GM21528 (cell line): ENCODE results near the gene NTSR1.
A peak's percentile ranks its signal among the peaks of the same experiment; 100 is the strongest.

Source experiments
- ATAC-seq: cut with Tn5 transposase; IDR thresholded peaks from one replicate; pipeline ENCODE4 v1.9.1; 2021; ENCODE audit warnings: mild to moderate bottlenecking, moderate library complexity; ENCODE audit not compliant: unreplicated experiment, low FRiP score

The NTSR1 gene

GRCh38 chr20:62736407-62737071 is 27.9 kb downstream of the NTSR1 start:
- ATAC-seq = no peak

- ATAC-seq = no peak
These were observed 28.7 kb downstream of the NTSR1 start for GRCh38 chr20:62737271-62737811.

DNA sequence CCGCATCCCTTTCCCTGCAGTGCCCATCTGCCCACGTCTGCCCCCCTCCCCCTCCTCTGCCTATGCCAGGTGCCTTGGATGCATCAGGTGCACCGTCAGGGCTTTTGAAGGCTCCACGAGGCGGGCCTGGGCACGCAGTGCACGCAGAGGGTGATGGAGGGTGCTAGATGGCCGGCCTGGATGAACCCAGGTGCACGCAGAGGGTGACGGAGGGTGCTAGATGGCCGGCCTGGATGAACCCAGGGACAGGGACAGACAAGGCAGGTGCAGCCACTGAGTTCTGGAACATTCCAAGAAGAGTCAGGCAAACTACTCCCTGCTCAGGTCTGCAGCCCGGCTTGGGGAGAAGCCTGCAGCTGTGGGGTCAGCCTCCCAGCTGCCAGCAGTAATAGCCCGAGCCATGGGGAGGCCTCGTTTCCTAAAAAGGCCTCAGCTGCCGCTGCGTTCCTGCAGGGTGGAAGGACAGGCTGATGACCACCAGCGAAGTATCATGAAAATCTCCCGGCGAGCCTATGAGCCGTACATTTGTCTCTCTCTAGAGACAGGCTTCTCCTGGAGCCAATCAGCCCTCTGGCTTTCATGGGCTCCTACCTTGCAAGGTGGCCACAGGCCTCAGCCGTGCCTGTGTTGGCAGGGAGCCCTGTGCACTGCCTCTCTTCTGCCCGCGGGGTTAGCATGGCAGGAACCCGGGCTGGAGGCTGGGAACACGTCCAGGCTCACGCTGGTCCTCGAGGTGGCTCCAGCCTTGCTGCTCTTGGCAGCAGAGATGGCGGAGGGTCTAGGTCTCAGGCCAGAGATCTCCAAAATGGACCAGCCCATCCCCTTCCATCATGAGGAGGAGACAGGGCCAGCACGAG is 29.6 kb downstream of the NTSR1 start:
- no peak for ATAC-seq

GRCh38 chr20:62739067-62739466 is 30.4 kb downstream of the NTSR1 start:
- no peak for ATAC-seq

- ATAC-seq = peak; percentile 25
These were observed 31.1 kb downstream of the NTSR1 start for GRCh38 chr20:62739581-62740285.

GRCh38 chr20:62740286-62741141 is 31.9 kb downstream of the NTSR1 start:
- ATAC-seq = peak; percentile 66

GRCh38 chr20:62741191-62741691 is 32.6 kb downstream of the NTSR1 start:
- no peak for ATAC-seq

- no peak for ATAC-seq
These were observed 33.3 kb downstream of the NTSR1 start for GRCh38 chr20:62741701-62742491.

- no peak for ATAC-seq
These were observed 33.9 kb downstream of the NTSR1 start for GRCh38 chr20:62742550-62742949.

DNA sequence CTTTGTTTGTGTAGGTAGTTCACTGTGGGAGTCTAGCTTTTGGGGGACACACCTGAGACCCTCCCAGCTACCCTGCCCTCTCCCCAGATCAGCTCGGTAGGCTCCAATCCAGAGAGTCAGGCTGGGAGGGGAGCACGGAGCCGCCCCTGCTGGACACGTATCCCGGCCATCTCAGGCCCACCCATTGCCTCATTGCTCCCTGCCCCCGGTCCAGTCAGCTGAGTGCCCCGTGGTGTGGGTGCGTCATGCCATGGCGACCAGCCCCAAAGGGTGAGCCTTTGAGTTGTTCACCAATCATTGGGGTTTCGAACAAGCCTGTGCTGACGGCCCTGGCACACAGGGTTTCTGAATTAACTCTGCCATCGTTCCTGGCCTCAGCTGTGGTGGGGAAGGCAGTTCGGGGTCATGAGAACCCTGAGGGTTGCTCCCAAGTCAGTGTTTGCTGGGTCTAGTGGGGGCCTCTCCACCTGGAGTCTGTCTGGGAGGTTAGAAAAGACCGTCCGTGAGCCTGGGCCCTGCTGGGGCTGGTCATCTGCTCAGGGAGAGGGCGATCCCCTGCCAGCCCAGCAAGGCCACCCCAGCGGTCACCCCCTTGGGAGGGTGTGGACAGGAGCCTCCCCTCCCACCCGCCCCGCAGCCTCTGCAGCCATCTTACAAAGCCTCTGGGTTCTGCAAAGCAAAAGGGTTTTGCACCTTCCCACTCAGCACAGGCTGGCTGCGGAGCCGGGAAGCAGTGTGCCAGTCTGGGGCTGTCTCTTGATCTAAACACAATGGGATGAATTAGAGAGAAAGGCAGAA is 34.5 kb downstream of the NTSR1 start:
- ATAC-seq = no peak

GRCh38 chr20:62743777-62744317 is 35.2 kb downstream of the NTSR1 start:
- no peak for ATAC-seq

DNA sequence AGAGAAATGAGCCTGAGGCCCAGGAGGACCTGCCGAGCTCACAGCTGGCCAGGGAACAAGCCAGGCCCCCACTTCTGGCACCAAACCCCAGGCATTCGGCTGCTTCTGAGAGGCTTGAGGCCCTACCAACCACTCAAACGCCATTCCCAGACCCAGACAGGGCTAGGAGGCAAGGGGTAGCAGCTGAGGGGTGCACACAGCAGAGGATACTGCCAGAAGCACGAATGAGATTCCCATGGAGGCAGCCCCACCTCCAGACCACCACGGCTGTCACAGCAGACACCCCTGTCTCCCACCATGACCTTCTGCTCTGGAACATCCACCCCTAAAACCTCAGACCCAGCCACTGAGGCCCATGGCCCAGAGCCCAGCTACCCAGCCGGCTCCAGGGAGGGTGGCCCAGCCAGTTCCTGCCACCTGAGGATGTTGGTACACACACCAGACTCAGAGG is 36.1 kb downstream of the NTSR1 start:
- ATAC-seq = no peak

GRCh38 chr20:62745279-62745951 is 36.8 kb downstream of the NTSR1 start:
- ATAC-seq = no peak

- ATAC-seq = no peak
These were observed 37.3 kb downstream of the NTSR1 start for GRCh38 chr20:62745952-62746288.

- ATAC-seq = no peak
These were observed 39.7 kb downstream of the NTSR1 start for GRCh38 chr20:62748311-62748710.

GRCh38 chr20:62749851-62750445 is 41.3 kb downstream of the NTSR1 start:
- no peak for ATAC-seq

- no peak for ATAC-seq
These were observed 43.0 kb downstream of the NTSR1 start for GRCh38 chr20:62751551-62752150.
